ENCODE results near the gene PTPRF. TPM values are rescaled to one million over a fixed set of nuclear protein-coding genes. Genes with fewer than 3 reads are reported as not detected.

Gene PTPRF
- total and polyA plus RNA-seq, 4 donors, result 41.2 to 241 (median 85.6) TPM

- TF ChIP-seq RXRA (IDR thresholded peaks at IDR 0.05) (no peak), HNF4G (IDR thresholded peaks at IDR 0.05) (no peak), GABPA (IDR thresholded peaks at IDR 0.05 in 1 of 2, conservative IDR thresholded peaks at IDR 0.05 in 1 of 2) (no peak), TAF1 (conservative IDR thresholded peaks at IDR 0.05) (no peak), REST (IDR thresholded peaks at IDR 0.05) (no peak), CTCF (IDR thresholded peaks at IDR 0.05; ENCODE audit: low read depth, low read length, missing input control) (no peak), NR2F2 (IDR thresholded peaks at IDR 0.05) (no peak), FOXA2 (IDR thresholded peaks at IDR 0.05) (no peak), MAX (IDR thresholded peaks at IDR 0.05) (no peak), EGR1 (IDR thresholded peaks at IDR 0.05; ENCODE audit: low read depth in 2 of 2) (no peak), ATF3 (IDR thresholded peaks at IDR 0.05) (no peak), FOXA1 (IDR thresholded peaks at IDR 0.05) (no peak), ZBTB33 (IDR thresholded peaks at IDR 0.05) (no peak), RAD21 (IDR thresholded peaks at IDR 0.05) (no peak), SP1 (IDR thresholded peaks at IDR 0.05) (no peak), YY1 (IDR thresholded peaks at IDR 0.05) (no peak), HNF4A (conservative IDR thresholded peaks at IDR 0.05) (no peak), JUND (IDR thresholded peaks at IDR 0.05) (no peak)
- Histone ChIP-seq H3K36me3 (ENCODE audit: control insufficient read depth in 4 of 4, insufficient read depth in 3 of 4, low read depth in 1 of 4, low read length in 3 of 4) (peaks cover 0 to 38% (median 7%) of the 10 kb centered on the region in 4 donors), H3K27me3 (ENCODE audit: control insufficient read depth in 4 of 4, insufficient read depth in 4 of 4, low read length in 3 of 4) (no peaks in the 10 kb centered on the region)
Observed at GRCh38 chr1:43570715-43571114, 40.0 kb downstream of the PTPRF start.

More at GRCh38 chr1:43570715-43571114, 40.0 kb downstream of the PTPRF start:
- no peak for DNase-seq (ENCODE audit: low spot score)
- no peak overlapping the region for H3K4me3 ChIP-seq (ENCODE audit: low read depth in 1 of 3, low read length in 3 of 3)
- H3K27ac ChIP-seq (ENCODE audit: low read depth in 1 of 2, low read length in 2 of 2), result no peak overlapping the region
- H3K9me3 ChIP-seq (ENCODE audit: control insufficient read depth in 4 of 4, low read length in 3 of 4), result no peaks in the 10 kb centered on the region
- peaks cover 0 to 20% (median 15%) of the 10 kb centered on the region in 4 donors for H3K4me1 ChIP-seq (ENCODE audit: control insufficient read depth in 4 of 4, insufficient read depth in 4 of 4, low read length in 3 of 4)
- 90% methylated on average over 14 of the region's 14 CpGs for WGBS
- H3K9ac ChIP-seq (ENCODE audit: low read depth in 1 of 2, low read length in 2 of 2), result no peak overlapping the region
